K562 (cell line): ENCODE results near the gene UBE3D. TPM values are rescaled to one million over a fixed set of nuclear protein-coding genes. Genes with fewer than 3 reads are reported as not detected.

Source experiments
- ATAC-seq: fragments of 200-7000 bp; cut with Tn5 transposase; 3 replicates; pipeline ENCODE4 v1.9.1; 2020; ENCODE audit warnings: moderate library complexity
- BruUV-seq: library from RNA; stranded (reverse); fragments of 400-500 nt; replicated peaks from 2 replicates; lab custom pipeline; 2021; lab: Mats Ljungman, UMichigan
- CTCF ChIA-PET: fragments of 300-600 bp; formaldehyde crosslinking; extraction: SDS; loops from one replicate; lab custom pipeline; 2021; ENCODE audit warnings: low intra/inter-chr PET ratio; lab: Yijun Ruan, JAX
- POLR2A ChIA-PET: fragments of 300-600, 350-650 bp; sonication (Branson Sonifier 250); formaldehyde crosslinking; extraction: SDS; loops from one replicate; lab custom pipeline; 2021; ENCODE audit warnings: antibody characterized with exemption, inconsistent platforms; lab: Yijun Ruan, JAX
- DNase-seq, 4 experiments: peaks; one replicate each; pipeline versions ENCODE4 v3.0.0 to v3.0.0-alpha.2; 2011 to 2018; ENCODE audit warnings: low spot score in 3 of 4, mixed read lengths in 3 of 4; ENCODE audit errors: extremely low read depth in 1 of 4
- FAIRE-seq: peaks from 2 replicates; lab custom pipeline; 2011; peaks lifted over from hg19 to GRCh38; lab: Jason Lieb, UNC
- H2AFZ ChIP-seq: 2 replicates; pipeline ENCODE4 v1.6.0; 2011; ENCODE audit warnings: low read depth, low read length, control low read depth, inconsistent platforms
- H3K27ac ChIP-seq: fragments of 200-600 bp; 3 replicates; pipeline ENCODE4 v1.8.0; 2011; ENCODE audit warnings: low read depth, mild to moderate bottlenecking, control low read depth, inconsistent platforms, low read length, moderate library complexity, mixed read lengths; ENCODE audit errors: extremely low read depth
- H3K27me3 ChIP-seq, 2 experiments: fragments of 300-600 bp in 1 of 2; 2 replicates in 1 of 2; 3 replicates in 1 of 2; pipeline versions ENCODE4 v1.6.0 to v1.8.0; 2011; ENCODE audit warnings: inconsistent platforms in 2 of 2, low read length in 2 of 2, mild to moderate bottlenecking in 1 of 2, mixed read lengths in 1 of 2, moderate library complexity in 1 of 2; ENCODE audit not compliant: control insufficient read depth in 2 of 2, insufficient read depth in 2 of 2
- H3K36me3 ChIP-seq: fragments of 300-600 bp; 3 replicates; pipeline ENCODE4 v1.8.0; 2011; ENCODE audit warnings: mild to moderate bottlenecking, low read length, inconsistent platforms; ENCODE audit not compliant: control insufficient read depth, insufficient read depth
- H3K4me1 ChIP-seq, 2 experiments: fragments of 200-600 bp in 1 of 2; replicated peaks in 1 of 2; 2 replicates in 1 of 2; 3 replicates in 1 of 2; pipeline versions ENCODE4 v1.5.1 to v1.8.0; 2011; ENCODE audit warnings: inconsistent platforms in 2 of 2, low read length in 2 of 2, mild to moderate bottlenecking in 1 of 2, mixed read lengths in 1 of 2, moderate library complexity in 1 of 2; ENCODE audit not compliant: control insufficient read depth in 2 of 2, insufficient read depth in 2 of 2
- H3K4me2 ChIP-seq: 2 replicates; pipeline ENCODE4 v1.6.1; 2011; ENCODE audit warnings: low read length, control low read depth, inconsistent platforms, mixed read lengths; ENCODE audit not compliant: insufficient read depth
- H3K4me3 ChIP-seq: fragments of 200-600 bp; sonication (generic), shearing (Covaris generic); 2 replicates; pipeline ENCODE4 v1.5.1; 2016; ENCODE audit warnings: control low read depth, inconsistent platforms
- H3K79me2 ChIP-seq: fragments of 200-600 bp; 3 replicates; pipeline ENCODE4 v1.8.0; 2011; ENCODE audit warnings: low read length, inconsistent platforms; ENCODE audit not compliant: control insufficient read depth, insufficient read depth
- H3K9ac ChIP-seq, 2 experiments: 2 replicates each; pipeline versions ENCODE4 v1.6.0 to v1.6.1; 2011; ENCODE audit warnings: low read depth in 2 of 2, low read length in 2 of 2, control low read depth in 1 of 2, inconsistent platforms in 1 of 2, mild to moderate bottlenecking in 1 of 2, mixed read lengths in 1 of 2; ENCODE audit not compliant: insufficient read depth in 1 of 2
- H3K9me1 ChIP-seq: one replicate; pipeline ENCODE4 v1.6.0; 2011; ENCODE audit warnings: inconsistent platforms, mild to moderate bottlenecking, low read length, moderate library complexity; ENCODE audit not compliant: control insufficient read depth, insufficient read depth
- H3K9me3 ChIP-seq: replicated peaks from 2 replicates; pipeline ENCODE4 v1.5.1; 2011; ENCODE audit warnings: low read depth, low read length, inconsistent platforms; ENCODE audit not compliant: control insufficient read depth, insufficient read depth
- H4K20me1 ChIP-seq: replicated peaks from 2 replicates; pipeline ENCODE4 v1.6.1; 2011; ENCODE audit warnings: low read length, inconsistent platforms, mixed read lengths; ENCODE audit not compliant: control insufficient read depth, insufficient read depth
- CBX1 ChIP-seq: sonication (generic); IDR thresholded peaks from 2 replicates; pipeline ENCODE4 v1.6.1; 2016; ENCODE audit warnings: antibody characterized with exemption, low read depth, mild to moderate bottlenecking
- CBX3 ChIP-seq, 2 experiments: IDR thresholded peaks; 1 replicate in 1 of 2; 2 replicates in 1 of 2; pipeline ENCODE4 v1.6.1; 2012; ENCODE audit warnings: inconsistent platforms in 2 of 2, low read length in 2 of 2, borderline replicate concordance in 1 of 2, control low read depth in 1 of 2
- CBX5 ChIP-seq: IDR thresholded peaks from 2 replicates; pipeline ENCODE4 v1.6.1; 2014; ENCODE audit warnings: low read depth, borderline replicate concordance
- TCF7 ChIP-seq: sonication (generic); IDR thresholded peaks from 2 replicates; pipeline ENCODE4 v1.6.1; 2016; ENCODE audit warnings: antibody characterized with exemption, borderline replicate concordance
- TRIM24 ChIP-seq, 2 experiments: fragments of 450-650 bp; IDR thresholded peaks; 2 replicates each; pipeline ENCODE4 v1.6.1; 2016
- TRIM28 ChIP-seq: fragments of 450-650 bp; IDR thresholded peaks from 2 replicates; pipeline ENCODE4 v1.6.1; 2017
- ZFP36 ChIP-seq: fragments of 150-350 bp; IDR thresholded peaks from 2 replicates; pipeline ENCODE4 v1.6.1; 2018; ENCODE audit warnings: low read length, low read depth; ENCODE audit not compliant: partially characterized antibody
- ZNF12 ChIP-seq: sonication (generic); formaldehyde crosslinking; IDR thresholded peaks from 2 replicates; pipeline ENCODE4 v1.4.0; 2020; ENCODE audit warnings: mild to moderate bottlenecking, missing genetic modification reagents
- WGBS: fragments of 100-300 bp; shearing (Covaris generic); methylation state at CpG from one replicate; pipeline ENCODE4 v1.1.6; 2016; ENCODE audit warnings: low coverage, mixed read lengths; ENCODE audit not compliant: insufficient coverage; ENCODE audit errors: missing lambda C conversion rate; 5-methylcytosine and 5-hydroxymethylcytosine counted together
- in situ Hi-C: fragments of 300-500 bp; cut with MboI; formaldehyde crosslinking; loops from 4 replicates; pipeline ENCODE4 v1.15.0; 2018; ENCODE audit warnings: inconsistent platforms, mixed read lengths
- intact Hi-C: fragments of 100-400 bp; cut with micrococcal nuclease; formaldehyde crosslinking; loops from 2 replicates; pipeline ENCODE4 v1.14.2; 2022
- polyA plus RNA-seq, 8 experiments: library from polyadenylated mRNA; depleted of rRNA in 4 of 8; stranded (reverse) in 5 of 8; unstranded in 3 of 8; fragments of >200 nt; fragmentation: Nextera tagmentation in 2 of 8; fragmentation: Illumina TruSeq in 1 of 8; extraction: Ambion mirVana in 2 of 8; extraction: Trizol in 1 of 8; gene quantifications; 2 replicates each; pipeline versions ENCODE4 v1.2.1 to v1.2.3, GENCODE V29; 2011 to 2014; ENCODE audit warnings: inconsistent platforms in 1 of 8, missing spikeins in 1 of 8
- total RNA-seq, 7 experiments: library from RNA; depleted of rRNA in 6 of 7; stranded (reverse); fragments of >200 nt in 6 of 7; fragmentation: Illumina TruSeq in 2 of 7; extraction: Trizol in 2 of 7; gene quantifications; 2 replicates each; pipeline versions ENCODE4 v1.2.1 to v1.2.3, GENCODE V29; 2011 to 2021; ENCODE audit warnings: low replicate concordance in 1 of 7
- TF ChIP-seq, protein P1 (sequence below), 2 experiments: IDR thresholded peaks; 2 replicates each; pipeline ENCODE4 v1.6.1; 2012; ENCODE audit warnings: improper control_type of control experiment in 2 of 2, low read depth in 2 of 2, low read length in 2 of 2, borderline replicate concordance in 1 of 2
- TF ChIP-seq, protein P2 (sequence below): fragments of 450-650 bp; IDR thresholded peaks from 2 replicates; pipeline ENCODE4 v1.6.1; 2018; ENCODE audit warnings: mild to moderate bottlenecking, low read depth; ENCODE audit not compliant: partially characterized antibody
- TF ChIP-seq, protein P3 (sequence below): sonication (generic); formaldehyde crosslinking; IDR thresholded peaks from 2 replicates; pipeline ENCODE4 v1.8.0; 2022; ENCODE audit warnings: missing genetic modification reagents, mild to moderate bottlenecking, moderate library complexity, borderline replicate concordance

UBE3D gene
- total and polyA plus RNA-seq, 9 of the 15 experiments (the other 6 are each of a cell fraction or from before 2014, with no cell fraction given), result 9.4 to 17.6 (median 11.9) TPM

DNA sequence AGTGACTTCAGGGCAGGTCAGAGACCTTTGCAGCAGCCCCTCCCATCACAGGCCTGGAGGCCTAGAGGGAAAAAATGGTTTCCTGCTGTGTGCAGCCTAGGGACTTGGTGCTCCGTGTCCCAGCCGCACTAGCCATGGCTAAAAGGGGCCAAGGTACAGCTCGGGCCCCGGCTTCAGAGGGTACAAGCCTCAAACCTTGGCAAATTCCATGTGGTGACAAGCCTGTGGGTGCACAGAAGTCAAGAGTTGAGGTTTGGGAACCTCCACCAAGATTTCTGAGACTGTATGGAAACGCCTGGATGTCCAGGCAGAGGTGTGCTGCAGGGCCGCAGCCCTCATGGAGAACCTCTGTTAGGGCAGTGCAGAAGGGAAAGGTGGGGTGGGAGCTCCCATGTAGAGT lies 34.0 kb downstream of the UBE3D start:
- Histone ChIP-seq H3K4me1 (no peaks in the 10 kb centered on the region), H4K20me1 (no peaks in the 10 kb centered on the region), H3K27ac (no peak overlapping the region), H3K79me2 (no peaks in the 10 kb centered on the region), H2AFZ (no peak overlapping the region), H3K9me1 (no peaks in the 10 kb centered on the region), H3K4me2 (no peak overlapping the region), H3K9me3 (peaks cover 18% of the 10 kb centered on the region), H3K9ac (no peak overlapping the region), H3K36me3 (peaks cover 15% of the 10 kb centered on the region; the same call in 1 of the 3 replicates), H3K4me3 (no peak overlapping the region), H3K27me3 (no peaks in the 10 kb centered on the region)
- 97% methylated on average over 6 of the region's 6 CpGs for WGBS
- ATAC-seq, result no peak
- POLR2A ChIA-PET, result interaction anchor here (0.9 kb wide), 1 partner anchor 972 kb away, joined by 3 read pairs; no protein-coding TSS in a partner anchor
- no peak for FAIRE-seq
- in situ Hi-C loops (no loop called here), intact Hi-C loops (no loop called here)
- peak in 1 of 4 experiments; percentile 12 for DNase-seq
- BruUV-seq, result no TSS peak
- CTCF ChIA-PET, result no interaction called here
- TF ChIP-seq CBX5 (peak; percentile 91), ZNF12 (CRISPR knock-in tag) (no peak), TRIM28 (peak; percentile 85), TCF7 (no peak), CBX3 (IDR thresholded peaks at IDR 0.05; ENCODE audit: borderline replicate concordance in 1 of 2, low read length in 2 of 2) (peak in 1 of 2 experiments; percentile 93; a peak in 2 of 3 replicates), CBX1 (0 out of 2 replicates have a peak, but pooled peaks have one; percentile 72), TRIM24 (IDR thresholded peaks at IDR 0.05) (peak in 1 of 2 experiments; percentile 66; a peak in 2 of 4 replicates), ZFP36 (peak; percentile 70)
- TF ChIP-seq, protein P1, sequence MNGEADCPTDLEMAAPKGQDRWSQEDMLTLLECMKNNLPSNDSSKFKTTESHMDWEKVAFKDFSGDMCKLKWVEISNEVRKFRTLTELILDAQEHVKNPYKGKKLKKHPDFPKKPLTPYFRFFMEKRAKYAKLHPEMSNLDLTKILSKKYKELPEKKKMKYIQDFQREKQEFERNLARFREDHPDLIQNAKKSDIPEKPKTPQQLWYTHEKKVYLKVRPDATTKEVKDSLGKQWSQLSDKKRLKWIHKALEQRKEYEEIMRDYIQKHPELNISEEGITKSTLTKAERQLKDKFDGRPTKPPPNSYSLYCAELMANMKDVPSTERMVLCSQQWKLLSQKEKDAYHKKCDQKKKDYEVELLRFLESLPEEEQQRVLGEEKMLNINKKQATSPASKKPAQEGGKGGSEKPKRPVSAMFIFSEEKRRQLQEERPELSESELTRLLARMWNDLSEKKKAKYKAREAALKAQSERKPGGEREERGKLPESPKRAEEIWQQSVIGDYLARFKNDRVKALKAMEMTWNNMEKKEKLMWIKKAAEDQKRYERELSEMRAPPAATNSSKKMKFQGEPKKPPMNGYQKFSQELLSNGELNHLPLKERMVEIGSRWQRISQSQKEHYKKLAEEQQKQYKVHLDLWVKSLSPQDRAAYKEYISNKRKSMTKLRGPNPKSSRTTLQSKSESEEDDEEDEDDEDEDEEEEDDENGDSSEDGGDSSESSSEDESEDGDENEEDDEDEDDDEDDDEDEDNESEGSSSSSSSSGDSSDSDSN (IDR thresholded peaks at IDR 0.05; ENCODE audit: borderline replicate concordance in 1 of 2, low read depth in 2 of 2, low read length in 2 of 2), result no peak
- TF ChIP-seq, protein P2, sequence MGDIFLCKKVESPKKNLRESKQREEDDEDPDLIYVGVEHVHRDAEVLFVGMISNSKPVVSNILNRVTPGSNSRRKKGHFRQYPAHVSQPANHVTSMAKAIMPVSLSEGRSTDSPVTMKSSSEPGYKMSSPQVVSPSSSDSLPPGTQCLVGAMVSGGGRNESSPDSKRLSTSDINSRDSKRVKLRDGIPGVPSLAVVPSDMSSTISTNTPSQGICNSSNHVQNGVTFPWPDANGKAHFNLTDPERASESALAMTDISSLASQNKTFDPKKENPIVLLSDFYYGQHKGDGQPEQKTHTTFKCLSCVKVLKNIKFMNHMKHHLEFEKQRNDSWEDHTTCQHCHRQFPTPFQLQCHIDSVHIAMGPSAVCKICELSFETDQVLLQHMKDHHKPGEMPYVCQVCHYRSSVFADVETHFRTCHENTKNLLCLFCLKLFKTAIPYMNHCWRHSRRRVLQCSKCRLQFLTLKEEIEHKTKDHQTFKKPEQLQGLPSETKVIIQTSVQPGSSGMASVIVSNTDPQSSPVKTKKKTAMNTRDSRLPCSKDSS, result peak; percentile 93
- TF ChIP-seq, protein P3, sequence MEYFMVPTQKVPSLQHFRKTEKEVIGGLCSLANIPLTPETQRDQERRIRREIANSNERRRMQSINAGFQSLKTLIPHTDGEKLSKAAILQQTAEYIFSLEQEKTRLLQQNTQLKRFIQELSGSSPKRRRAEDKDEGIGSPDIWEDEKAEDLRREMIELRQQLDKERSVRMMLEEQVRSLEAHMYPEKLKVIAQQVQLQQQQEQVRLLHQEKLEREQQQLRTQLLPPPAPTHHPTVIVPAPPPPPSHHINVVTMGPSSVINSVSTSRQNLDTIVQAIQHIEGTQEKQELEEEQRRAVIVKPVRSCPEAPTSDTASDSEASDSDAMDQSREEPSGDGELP, result no peak
